ENCODE results near the gene MAPK13.
"Not testable (repeated sequence)": the region's sequence is repeated elsewhere in the genome, so short reads cannot be mapped to it uniquely, and the experiment has no call there.

MAPK13 gene

DNA sequence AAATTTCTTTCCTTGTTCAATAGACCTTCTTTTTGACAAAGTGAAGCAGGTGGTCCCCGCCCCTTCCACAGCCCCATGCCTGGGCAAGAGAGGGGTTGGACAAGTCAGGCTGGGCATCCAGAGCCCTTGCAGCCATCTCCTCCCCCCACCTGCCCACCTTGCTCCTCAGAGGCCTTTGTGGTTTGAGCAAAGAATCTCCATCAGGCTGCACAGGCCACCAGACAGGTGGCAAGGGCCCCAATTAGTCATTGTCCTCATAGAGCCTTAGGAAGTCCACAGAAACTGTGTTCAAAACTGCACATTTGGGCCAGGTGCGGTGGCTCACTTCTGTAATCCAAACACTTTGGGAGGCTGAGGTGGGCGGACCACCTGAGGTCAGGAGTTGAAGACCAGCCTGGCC lies 1.5 kb upstream of the MAPK13 start:
- no peak for DNase-seq

DNA sequence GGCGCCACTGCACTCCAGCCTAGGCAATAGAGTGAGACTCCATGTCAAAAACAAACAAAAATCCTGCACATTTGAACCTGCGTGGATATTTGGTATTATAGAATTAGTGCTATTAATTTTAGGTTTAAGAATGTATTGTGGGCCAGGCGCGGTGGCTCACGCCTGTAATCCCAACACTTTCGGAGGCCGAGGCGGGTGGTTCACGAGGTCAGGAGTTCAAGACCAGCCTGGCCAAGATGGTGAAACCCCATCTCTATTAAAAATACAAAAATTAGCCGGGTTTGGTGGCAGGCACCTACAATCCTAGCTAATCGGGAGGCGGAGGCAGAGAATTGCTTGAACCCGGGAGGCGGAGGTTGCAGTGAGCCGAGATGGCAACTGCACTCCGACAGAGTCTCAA lies 979 bp upstream of the MAPK13 start:
- not testable (repeated sequence) for DNase-seq

DNA sequence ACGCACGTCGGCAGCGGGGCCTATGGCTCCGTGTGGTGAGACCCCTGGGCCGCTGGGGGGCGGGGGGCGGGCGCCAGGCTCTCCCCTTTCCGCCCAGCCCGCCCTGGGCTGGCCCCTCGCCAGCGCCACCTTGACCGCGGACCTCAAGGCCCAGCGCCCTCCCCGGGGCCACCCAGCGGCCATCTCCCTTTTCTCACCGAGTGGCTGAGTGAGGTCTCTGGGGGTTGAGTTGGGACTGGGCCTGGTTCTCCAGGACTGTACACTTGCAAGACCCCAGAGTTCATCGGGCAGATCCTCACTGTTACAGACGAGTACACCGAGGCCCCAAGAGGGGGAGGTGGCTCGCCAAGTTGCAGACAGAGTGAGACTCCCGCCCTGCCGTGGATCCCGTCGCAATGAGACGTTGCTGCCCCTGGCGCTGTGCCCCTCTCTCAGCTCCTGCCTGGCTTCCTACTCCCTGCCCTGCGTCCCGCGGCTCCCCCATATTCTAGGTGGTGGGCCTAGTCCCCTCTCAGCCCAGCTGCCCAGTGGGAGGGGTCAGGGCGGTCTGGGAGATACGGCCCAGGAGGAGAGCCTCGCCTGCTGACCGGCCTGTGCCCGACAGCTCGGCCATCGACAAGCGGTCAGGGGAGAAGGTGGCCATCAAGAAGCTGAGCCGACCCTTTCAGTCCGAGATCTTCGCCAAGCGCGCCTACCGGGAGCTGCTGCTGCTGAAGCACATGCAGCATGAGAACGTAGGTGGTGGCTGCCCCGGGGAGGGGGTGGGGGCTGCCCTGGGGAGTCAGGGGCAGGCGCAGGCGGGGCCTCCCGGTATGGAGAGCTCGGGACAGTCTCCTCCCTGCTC lies 576 bp downstream of the MAPK13 start:
- DNase-seq = no peak

DNA sequence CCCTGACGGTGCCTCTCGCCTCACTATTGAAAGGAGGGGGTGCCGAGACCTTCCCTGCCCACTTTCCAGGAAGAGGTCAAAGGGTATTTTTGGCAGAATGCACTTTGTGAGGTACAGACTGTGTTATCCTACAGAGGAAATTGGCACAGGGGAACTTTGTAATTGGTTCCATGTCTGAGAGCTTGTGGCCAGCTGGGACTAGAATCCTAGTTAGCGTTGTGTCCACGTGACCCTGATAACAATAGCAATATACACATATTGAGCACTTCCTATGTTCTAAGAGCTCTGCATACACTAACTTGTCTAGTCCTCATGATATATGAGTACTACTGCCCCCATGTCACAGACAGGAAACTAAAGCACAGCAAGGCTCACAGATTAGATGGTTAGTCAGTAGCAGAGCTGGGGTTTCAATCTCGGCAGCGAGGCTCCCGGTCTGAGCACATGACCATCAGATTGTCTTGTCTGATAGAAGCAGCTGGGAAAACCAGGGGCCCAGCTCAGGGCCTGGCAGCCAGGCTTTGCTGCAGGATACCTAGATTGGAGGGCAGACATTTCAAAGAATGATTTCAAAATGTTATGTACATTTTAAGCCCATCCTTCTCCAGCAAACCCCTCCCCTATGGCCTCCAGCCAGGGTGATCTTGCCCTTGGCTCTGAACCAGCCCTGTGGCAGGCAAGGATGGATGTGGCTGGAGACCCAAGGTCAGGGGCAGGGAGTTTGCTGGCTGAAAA lies 1.4 kb downstream of the MAPK13 start:
- DNase-seq = no peak

DNA sequence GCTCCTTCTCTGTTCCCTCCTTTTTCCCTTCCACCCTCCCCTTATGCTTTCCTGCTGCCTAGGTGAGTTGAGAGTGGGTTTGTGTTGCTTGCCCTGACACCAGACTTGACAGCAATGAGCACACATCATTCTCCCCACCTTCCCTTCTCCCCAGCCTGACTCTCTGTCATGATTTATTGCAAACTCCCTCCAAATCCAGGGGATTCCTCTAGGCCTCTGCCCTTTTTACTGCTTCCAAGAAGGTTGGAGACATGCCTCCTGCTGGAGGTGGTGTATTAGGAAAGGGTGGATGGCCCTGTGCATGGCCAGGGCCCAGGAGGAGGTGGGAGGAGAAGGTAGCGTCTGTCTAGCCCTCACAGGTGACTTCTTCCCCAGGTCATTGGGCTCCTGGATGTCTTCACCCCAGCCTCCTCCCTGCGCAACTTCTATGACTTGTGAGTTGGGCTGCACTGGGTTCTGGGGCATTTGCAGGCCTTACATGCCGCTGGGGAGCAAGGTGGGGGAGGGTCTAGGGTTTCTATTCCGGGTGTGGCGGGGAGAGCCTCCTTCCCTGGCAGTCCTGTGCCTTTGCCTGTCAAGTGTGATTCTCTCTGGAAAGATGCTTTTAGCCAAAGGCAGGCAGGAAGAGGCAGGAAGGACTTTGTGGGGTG lies 2.1 kb downstream of the MAPK13 start:
- no peak for DNase-seq

DNA sequence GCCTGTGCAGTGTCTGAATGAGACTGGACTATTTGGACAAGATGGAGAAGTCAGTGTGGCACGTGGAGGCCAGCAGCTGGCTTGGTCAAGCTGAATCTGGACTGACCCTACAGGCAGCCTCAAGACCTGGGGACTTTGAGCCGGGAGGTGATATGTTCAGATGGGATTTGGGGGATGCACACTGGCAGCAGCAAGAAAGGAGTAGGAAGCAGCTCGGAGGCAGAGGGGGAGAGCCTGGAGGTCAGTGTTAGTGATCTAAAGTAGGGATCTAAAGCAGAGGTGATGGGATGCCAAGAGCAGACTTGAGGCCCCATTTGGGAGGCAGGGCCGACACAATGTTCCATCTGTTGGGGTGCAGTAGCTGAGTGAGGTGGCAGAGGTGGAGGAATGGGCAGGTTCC lies 2.8 kb downstream of the MAPK13 start:
- no peak for DNase-seq

DNA sequence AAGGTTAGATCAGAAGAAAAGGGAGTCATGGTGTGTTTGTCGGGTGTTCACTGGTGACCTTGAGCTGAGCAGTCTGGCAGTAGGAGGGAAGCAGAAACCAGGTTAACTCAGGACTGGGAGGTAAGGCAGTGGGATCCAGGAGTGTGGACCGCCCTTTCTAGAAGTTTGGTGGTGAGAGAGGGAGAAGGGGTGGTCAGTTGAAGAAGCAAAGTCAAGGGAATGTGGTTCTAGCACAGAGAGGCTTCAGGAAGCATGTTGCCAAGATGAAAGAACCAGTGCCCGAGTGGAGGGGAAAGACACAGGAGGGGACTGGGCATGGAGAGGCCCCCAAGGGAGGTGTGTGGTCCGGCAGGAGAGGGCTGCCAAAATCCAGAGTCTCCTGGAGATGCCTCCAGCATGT lies 3.6 kb downstream of the MAPK13 start:
- DNase-seq = no peak

DNA sequence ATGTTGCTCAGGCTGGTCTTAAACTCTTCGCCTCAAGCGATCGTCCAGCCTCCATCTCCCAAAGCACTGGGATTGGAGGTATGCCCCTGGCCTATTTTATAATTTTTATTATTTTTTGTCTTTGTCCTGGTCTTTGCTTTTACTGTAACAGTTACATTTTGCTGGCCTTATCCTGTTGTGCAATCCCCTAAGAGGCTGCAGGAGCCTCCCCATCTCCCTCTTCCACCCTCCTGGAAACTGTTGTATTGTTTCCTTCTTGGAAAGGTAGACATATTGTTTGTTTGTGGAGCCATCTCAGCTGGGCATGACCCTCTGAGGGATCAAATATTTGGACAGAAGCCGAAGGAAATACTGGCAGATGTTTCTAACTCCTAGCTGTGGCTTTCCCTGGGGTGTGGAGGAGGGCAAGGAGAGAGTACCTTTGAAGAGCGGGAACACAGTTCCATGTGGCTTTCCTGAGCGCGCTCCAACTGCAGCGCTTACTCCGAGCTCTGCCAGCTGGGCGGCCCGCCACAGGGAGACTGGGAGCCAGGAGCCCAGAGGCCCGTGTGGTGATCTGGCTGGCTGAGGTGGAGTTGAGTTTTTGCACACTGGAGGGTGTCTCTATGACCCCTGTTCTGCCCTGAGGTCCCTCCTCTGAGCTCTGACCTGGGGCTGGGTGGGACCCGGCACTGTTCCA lies 4.9 kb downstream of the MAPK13 start:
- DNase-seq = no peak

DNA sequence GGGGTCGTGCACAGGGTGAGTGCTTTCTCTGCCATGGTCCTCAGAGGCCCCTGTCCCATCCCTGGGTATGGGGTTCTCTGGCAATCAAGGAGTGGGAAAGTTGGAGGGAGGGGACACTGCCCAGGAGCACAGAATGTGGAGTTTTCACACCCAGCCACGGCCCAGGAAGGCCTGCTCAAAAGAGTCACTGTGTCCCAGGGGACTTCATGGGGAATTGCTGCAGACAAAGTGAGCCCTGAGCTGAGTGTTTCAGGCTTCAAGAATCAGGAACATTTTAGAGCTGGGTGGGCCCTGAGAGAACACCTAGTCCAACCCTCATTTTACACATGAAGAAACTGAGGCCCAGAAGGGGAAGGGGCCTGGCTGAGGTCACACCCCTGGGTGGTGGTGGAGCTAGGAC lies 5.7 kb downstream of the MAPK13 start:
- no peak for DNase-seq

DNA sequence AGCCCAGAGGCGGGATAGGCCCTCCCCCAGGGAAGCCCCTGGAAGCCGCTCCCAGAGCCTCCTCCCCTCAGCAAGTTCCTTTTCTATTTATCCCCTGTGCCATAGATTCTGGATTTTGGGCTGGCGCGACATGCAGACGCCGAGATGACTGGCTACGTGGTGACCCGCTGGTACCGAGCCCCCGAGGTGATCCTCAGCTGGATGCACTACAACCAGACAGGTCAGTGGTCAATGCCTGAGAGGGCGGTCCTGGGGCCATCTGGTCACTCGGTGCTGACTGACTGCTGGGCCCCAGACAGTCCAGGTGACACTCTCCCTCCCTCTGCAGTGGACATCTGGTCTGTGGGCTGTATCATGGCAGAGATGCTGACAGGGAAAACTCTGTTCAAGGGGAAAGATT lies 6.2 kb downstream of the MAPK13 start:
- no peak for DNase-seq

DNA sequence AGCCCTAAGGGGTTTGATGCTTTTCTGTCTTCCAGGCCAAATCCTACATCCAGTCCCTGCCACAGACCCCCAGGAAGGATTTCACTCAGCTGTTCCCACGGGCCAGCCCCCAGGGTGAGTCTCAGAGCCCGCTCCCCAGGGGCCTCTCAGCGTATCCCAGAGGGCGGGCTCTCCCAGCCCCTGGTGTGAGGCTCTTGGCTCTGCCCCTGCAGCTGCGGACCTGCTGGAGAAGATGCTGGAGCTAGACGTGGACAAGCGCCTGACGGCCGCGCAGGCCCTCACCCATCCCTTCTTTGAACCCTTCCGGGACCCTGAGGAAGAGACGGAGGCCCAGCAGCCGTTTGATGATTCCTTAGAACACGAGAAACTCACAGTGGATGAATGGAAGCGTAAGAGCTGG lies 8.4 kb downstream of the MAPK13 start:
- DNase-seq = no peak

DNA sequence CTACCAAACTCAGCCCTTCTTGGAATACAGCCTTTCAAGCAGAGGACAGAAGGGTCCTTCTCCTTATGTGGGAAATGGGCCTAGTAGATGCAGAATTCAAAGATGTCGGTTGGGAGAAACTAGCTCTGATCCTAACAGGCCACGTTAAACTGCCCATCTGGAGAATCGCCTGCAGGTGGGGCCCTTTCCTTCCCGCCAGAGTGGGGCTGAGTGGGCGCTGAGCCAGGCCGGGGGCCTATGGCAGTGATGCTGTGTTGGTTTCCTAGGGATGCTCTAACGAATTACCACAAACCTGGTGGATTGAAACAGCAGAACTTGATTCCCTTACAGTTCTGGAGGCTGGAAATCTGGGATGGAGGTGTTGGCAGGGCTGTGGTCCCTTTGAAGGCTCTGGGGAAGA lies 9.1 kb downstream of the MAPK13 start:
- no peak for DNase-seq

DNA sequence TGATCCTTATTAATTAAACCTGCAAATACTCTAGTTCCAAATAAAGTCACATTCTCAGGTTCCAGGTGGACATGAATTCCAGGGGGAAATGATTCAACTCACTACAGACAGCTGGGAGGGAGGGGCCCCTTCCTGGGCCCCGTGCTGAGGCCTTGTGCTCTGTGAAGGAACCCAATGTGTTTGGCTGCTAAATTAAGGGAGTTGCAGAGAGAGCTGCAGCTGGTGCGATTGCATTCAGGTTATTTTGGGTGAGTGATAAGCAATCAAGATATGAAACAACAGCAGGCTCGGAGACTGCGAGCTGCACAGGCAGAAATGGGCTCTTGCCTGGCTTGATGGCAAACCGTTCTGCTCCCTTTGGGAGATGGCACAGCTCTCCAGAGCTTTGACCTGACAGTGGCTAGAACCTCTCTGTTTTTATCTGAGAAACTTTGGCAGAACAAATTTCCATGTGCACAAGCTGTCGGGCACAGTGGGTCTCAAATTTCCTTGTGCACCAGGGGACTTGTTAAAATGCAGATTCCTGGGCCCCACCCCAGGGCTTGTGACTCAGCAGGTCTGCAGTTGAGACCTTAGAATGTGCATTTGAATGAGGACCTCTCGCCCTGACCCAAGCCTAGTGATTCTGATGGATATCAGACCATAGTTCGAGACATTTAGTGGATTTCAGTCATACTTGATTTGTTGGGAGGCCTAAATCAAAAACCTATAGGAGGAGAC lies 9.8 kb downstream of the MAPK13 start:
- no peak for DNase-seq

DNA sequence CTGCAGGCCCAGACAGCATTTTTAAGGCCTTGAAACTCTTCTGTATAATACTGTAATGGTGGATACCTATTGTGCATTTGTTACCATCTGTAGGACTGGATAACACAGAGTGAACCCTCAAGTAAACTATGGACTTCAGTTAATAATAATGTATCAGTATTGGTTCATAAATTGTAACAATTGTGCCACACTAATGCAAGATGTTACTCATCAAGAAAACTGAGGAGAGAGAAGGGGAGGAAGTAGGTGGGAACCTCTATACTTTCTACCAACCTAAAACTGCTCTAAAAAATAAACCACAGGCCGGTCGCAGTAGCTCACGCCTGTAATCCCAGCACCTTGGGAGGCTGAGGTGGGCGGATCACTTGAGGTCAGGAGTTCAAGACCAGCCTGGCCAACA lies 10.8 kb downstream of the MAPK13 start:
- DNase-seq = no peak

DNA sequence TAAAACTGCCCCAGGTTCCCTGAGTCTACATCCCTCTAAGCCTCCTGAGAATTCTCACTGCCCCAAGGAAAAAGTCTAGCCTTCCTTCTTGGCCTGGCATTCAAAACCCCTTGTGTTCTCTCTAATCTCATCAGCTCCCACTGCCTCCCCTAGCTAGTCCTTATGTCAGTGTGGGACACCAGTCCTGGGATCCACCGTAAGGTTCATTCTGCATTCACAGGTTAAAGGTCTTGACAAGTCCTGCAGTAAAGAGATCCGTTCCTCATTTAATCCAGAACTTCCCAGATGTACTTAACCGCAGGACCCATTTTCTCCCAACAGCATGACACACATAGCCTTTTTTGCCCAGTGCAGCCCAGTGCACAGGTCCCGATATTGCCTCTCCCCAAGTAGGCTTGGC lies 11.6 kb downstream of the MAPK13 start:
- no peak for DNase-seq

DNA sequence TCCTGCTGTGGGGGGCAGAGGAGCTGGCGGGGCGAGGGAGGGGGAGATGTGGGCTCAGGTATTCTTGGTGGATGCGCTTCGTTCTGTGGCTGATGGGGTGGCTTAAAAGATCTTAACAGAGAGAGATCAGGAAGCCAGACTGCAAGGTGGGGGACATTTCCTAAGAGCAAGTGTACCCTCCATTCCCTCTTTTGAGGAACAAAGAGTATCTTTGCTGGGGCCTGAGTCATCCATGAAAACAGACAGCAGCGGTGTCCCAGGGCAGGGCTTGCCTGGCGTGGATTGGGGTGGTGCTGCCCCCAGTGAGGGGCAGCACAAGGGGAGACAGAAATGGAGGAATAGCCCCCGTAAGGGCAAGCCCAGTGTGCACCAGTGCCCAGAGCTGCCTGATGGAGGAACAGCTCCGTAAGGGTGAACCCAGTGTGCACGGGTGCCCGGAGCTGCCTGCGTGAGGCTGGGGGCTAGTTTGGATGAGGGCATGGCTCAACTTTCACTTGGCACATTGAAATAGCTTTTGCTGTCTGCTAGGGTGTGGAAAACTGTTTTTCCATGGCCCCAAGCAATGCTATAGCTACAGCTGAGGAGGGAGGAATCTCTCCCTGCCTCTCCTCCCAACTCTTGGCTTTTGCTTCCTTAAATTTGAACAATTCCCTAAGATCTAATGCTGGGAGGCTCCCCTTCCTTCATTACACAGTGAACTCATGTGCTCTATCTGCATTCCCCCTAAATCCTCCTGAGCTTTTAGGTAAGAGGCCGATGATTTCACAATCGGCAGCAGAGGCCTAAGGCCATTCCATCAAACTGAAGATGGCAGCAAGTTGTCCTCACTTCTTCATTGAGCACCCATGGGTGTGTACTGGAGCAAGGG lies 12.9 kb downstream of the MAPK13 start:
- no peak for DNase-seq

DNA sequence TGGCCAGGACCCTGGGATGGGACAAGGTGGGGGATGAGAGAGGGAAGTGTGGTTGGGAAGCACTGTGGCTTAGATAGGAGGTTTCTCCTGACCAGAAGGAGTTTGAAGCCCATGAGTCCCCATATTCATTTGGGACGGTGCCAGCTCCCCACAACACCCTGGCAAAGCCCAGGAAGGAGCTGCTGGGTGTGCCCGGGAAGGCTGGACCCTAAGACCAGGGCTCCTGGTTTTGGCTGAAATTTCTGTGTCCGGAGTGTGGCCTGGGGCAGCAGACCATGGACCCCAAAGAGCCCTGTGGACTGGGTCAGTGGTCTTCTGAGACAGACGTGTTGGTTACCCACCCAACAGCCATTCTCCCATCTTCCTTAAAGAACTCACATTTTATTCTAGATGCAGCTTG lies 15.2 kb downstream of the MAPK13 start:
- no peak for DNase-seq

DNA sequence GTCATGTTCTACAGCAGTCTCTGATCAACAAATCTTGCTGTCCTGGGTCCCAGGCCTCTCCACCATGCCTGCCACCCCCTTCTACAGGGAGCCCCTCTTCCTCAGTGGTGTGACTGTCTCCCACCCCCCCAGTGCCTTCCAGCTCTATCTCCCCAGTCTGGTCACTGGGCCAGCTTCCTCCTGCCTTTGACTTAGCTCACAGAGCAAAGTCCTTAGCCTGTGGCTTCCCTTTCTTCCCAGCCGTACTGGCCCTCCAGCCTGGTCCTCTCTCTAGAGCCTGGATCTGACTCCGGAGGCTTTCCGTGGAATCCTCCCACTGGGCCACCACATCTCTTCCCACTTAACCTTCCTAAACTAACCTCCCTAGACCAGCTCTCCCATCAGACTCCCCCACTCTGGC lies 17.0 kb downstream of the MAPK13 start:
- no peak for DNase-seq

DNA sequence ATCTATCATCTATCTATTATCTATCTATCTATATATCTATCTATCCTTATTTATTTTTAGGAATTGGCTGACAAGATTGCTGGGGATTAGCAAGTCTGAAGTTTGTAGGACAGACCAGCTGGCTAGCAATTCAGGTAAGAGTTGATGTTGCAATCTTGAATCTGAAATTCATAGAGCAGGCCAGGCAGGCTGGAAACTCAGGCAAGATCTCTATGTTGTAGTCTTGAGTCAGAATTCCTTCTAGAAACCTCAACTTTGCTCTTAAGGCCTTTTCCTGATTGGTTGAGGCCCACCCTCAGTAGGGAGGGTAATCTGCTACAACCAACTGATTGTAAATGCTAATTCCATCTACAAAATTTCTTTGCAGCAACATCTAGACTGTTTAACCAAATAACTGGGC lies 19.2 kb downstream of the MAPK13 start:
- no peak for DNase-seq

DNA sequence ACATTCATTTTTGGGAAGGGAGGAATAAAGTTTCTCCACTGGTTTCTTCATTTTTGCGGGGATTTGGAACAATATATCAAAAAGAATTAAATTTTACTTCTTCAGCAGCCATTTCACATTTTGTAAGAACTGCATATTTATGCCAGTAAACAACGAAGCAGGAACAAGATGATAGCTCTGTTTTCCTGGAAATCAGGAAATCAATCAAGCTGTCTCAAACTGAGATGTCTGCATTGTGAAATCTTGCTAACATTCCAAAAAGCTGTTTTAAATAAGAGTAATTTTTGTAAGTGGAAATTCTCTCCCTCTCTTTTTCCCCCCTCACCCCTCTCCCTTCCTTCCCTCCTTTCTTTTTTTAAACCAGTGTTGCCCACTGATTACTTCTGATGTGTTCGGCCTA lies 20.0 kb downstream of the MAPK13 start:
- no peak for DNase-seq

DNA sequence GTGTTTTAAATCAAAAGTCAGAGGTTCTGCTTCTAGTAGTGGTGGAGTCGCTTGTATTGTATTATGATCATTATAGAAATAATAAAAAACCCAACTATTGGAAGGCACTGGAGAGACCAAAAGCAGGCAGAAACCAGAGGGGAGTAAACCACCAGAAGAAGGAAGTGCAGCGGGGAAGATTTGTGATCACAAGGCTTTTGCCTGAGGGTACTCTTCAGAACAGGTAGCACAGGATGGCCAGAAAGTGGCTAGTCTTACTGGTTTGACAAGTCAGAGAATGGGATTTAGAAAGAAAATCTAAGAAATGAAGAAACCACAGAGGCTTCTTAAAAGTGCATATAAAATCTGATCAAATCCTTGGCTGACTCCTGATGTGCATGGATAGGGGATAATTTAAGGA lies 24.0 kb downstream of the MAPK13 start:
- no peak for DNase-seq

DNA sequence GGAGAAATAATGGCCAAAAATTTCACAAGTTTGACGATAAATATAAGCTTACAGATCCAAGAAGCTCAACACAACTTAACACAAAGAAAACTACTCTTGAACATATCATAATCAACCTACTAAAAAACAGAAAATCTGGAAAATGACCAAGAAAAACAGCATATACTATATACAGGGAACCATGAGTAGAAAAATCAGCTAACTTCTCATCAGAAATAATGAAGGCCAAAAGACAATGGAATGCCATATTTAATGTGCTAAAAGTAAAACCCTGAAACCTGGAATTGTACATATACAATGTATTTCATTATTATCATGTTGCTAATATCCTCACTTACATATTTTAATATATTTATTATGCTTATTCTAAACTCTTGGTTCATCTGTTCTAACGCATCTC lies 25.3 kb downstream of the MAPK13 start:
- no peak for DNase-seq

Data from T1000 (cell line).